ENCODE measurements around the gene YES1. TPM values are rescaled to one million over a fixed set of nuclear protein-coding genes. Genes with fewer than 3 reads are reported as not detected.

Gene YES1
- total RNA-seq, 1 donor from 2014 or later: 190 TPM

GRCh38 chr18:825891-826585 lies 14.0 kb upstream of the YES1 start:
- H3K27ac Mint-ChIP-seq (ENCODE audit: unreplicated experiment): peak overlapping the region; percentile 33
- peaks cover 26% of the 10 kb centered on the region for H3K4me1 Mint-ChIP-seq (ENCODE audit: unreplicated experiment)
- no peak for DNase-seq (ENCODE audit: low spot score)
- no peaks in the 10 kb centered on the region for H3K36me3 Mint-ChIP-seq (ENCODE audit: low read depth, unreplicated experiment)
- H3K4me3 Mint-ChIP-seq (ENCODE audit: unreplicated experiment): no peak overlapping the region
- TF ChIP-seq CTCF (IDR thresholded peaks at IDR 0.05; ENCODE audit: unreplicated experiment): no peak
- H3K27me3 Mint-ChIP-seq (ENCODE audit: unreplicated experiment): no peaks in the 10 kb centered on the region
- no peaks in the 10 kb centered on the region for H3K9me3 Mint-ChIP-seq (ENCODE audit: unreplicated experiment)

DNA sequence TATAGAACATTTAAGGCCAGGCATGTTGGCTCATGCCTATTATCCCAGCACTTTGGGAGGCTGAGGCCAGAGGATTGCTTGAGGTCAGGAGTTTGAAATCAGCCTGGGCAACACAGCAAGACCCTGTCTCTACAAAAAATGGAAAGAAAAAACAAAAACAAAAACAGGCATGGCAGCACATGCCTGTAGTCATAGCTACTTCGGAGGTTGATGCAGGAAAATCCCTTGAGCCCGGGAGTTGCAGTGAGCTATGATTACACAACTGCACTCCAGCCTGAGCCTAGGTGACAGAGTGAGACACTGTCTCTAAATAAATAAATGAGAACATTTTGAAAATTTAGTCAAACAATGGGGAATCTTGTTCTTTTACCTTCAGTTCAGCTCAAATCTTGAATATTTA lies 12.1 kb upstream of the YES1 start:
- Mint-ChIP-seq H3K9me3 (ENCODE audit: unreplicated experiment) (no peaks in the 10 kb centered on the region), H3K27me3 (ENCODE audit: unreplicated experiment) (no peaks in the 10 kb centered on the region), H3K4me3 (ENCODE audit: unreplicated experiment) (no peak overlapping the region), H3K4me1 (ENCODE audit: unreplicated experiment) (peaks cover 15% of the 10 kb centered on the region), H3K27ac (ENCODE audit: unreplicated experiment) (peak overlapping the region; percentile 82), H3K36me3 (ENCODE audit: low read depth, unreplicated experiment) (no peaks in the 10 kb centered on the region)
- DNase-seq (ENCODE audit: low spot score): no peak
- TF ChIP-seq CTCF (IDR thresholded peaks at IDR 0.05; ENCODE audit: unreplicated experiment): no peak

- Mint-ChIP-seq H3K27me3 (ENCODE audit: unreplicated experiment) (no peaks in the 10 kb centered on the region), H3K27ac (ENCODE audit: unreplicated experiment) (peak overlapping the region; percentile 93), H3K4me1 (ENCODE audit: unreplicated experiment) (peaks cover 21% of the 10 kb centered on the region), H3K36me3 (ENCODE audit: low read depth, unreplicated experiment) (no peaks in the 10 kb centered on the region), H3K4me3 (ENCODE audit: unreplicated experiment) (no peak overlapping the region), H3K9me3 (ENCODE audit: unreplicated experiment) (no peaks in the 10 kb centered on the region)
- DNase-seq (ENCODE audit: low spot score): no peak
- no peak for TF ChIP-seq CTCF (IDR thresholded peaks at IDR 0.05; ENCODE audit: unreplicated experiment)
Measured at GRCh38 chr18:820591-821165, 8.6 kb upstream of the YES1 start.

DNA sequence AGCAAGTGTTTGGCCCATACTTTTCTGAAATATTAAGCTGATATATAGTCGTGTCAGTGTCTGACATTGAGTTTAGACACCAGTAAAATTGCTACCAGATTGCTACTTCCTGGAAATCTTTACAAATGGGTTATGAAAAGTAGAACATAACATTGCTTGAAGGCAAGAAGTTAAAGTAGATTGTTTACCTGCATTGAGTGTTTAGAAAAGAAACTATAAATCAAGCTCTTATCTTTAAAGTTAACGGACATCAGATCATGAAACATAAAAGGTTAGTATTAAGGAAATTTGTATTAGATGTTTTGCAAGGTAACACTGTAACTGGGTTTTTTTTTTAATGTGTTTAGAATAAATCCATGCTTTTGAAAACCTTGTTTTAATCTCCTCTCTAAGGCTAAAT lies 4.8 kb upstream of the YES1 start:
- Mint-ChIP-seq H3K36me3 (ENCODE audit: low read depth, unreplicated experiment) (peaks cover 4% of the 10 kb centered on the region), H3K27ac (ENCODE audit: unreplicated experiment) (peak overlapping the region; percentile 93), H3K4me3 (ENCODE audit: unreplicated experiment) (peak overlapping the region; percentile 26), H3K4me1 (ENCODE audit: unreplicated experiment) (peaks cover 49% of the 10 kb centered on the region), H3K27me3 (ENCODE audit: unreplicated experiment) (peaks cover 13% of the 10 kb centered on the region), H3K9me3 (ENCODE audit: unreplicated experiment) (no peaks in the 10 kb centered on the region)
- no peak for DNase-seq (ENCODE audit: low spot score)
- TF ChIP-seq CTCF (IDR thresholded peaks at IDR 0.05; ENCODE audit: unreplicated experiment): no peak

DNA sequence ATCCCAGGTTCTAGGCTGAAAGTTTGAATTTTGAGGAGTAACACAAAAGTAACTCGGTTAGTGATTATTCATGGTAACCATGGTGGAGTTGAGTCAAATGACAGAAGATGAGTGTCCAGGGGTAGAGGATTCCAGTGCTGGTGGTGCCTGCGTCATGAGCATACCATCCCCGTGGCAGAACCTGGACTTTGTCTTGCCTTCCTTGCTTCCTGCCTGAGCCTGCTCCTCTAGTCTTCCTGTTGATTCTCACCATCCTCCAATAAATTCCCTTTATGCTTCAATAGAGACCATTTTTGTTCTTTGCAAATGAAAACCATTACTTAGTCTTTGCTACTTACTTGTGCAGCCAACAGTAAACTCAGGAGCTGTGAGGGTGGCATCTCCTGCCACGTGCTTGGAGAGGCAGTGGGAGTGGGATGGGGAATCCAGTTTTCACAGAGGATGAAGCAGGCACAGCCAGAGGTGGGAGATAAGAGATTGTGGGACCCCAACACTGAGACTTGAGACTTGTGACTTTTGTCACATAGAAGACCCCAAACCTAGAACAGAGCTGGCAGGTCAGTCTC lies 4.1 kb upstream of the YES1 start:
- H3K36me3 Mint-ChIP-seq (ENCODE audit: low read depth, unreplicated experiment): peaks cover 7% of the 10 kb centered on the region
- no peak for TF ChIP-seq CTCF (IDR thresholded peaks at IDR 0.05; ENCODE audit: unreplicated experiment)
- H3K4me1 Mint-ChIP-seq (ENCODE audit: unreplicated experiment): peaks cover 51% of the 10 kb centered on the region
- H3K9me3 Mint-ChIP-seq (ENCODE audit: unreplicated experiment): no peaks in the 10 kb centered on the region
- H3K27ac Mint-ChIP-seq (ENCODE audit: unreplicated experiment): peak overlapping the region; percentile 93
- no peak for DNase-seq (ENCODE audit: low spot score)
- no peak overlapping the region for H3K4me3 Mint-ChIP-seq (ENCODE audit: unreplicated experiment)
- H3K27me3 Mint-ChIP-seq (ENCODE audit: unreplicated experiment): peaks cover 17% of the 10 kb centered on the region

All from endothelial cell (in vitro differentiated cells).